Immature natural killer cell (primary cell): ENCODE measurements around the gene PSMD3. TPM values are rescaled to one million over a fixed set of nuclear protein-coding genes. Genes with fewer than 3 reads are reported as not detected.
A peak's percentile ranks its signal among the peaks of the same experiment; 100 is the strongest.
"Not testable (repeated sequence)": the region's sequence is repeated elsewhere in the genome, so short reads cannot be mapped to it uniquely, and the experiment has no call there.

ENCODE experiments used
- DNase-seq, 3 donors: peaks; one replicate each; pipeline ENCODE4 v3.0.0; 2022; ENCODE audit warnings: mixed read lengths in 1 of 3
- H3K27ac Mint-ChIP-seq, 6 donors: one replicate each; pipeline ENCODE4 v1.8.0; 2020; ENCODE audit warnings: mixed read lengths in 6 of 6, mild to moderate bottlenecking in 5 of 6, inconsistent platforms in 4 of 6, moderate library complexity in 3 of 6
- H3K27me3 Mint-ChIP-seq, 3 donors: one replicate each; pipeline ENCODE4 v1.8.0; 2020 to 2021; ENCODE audit warnings: low read depth in 3 of 3, mild to moderate bottlenecking in 3 of 3, mixed read lengths in 3 of 3, moderate library complexity in 3 of 3, inconsistent platforms in 1 of 3
- H3K36me3 Mint-ChIP-seq, 3 donors: one replicate each; pipeline ENCODE4 v1.8.0; 2020; ENCODE audit warnings: mixed read lengths in 3 of 3, inconsistent platforms in 2 of 3, mild to moderate bottlenecking in 2 of 3
- H3K4me1 Mint-ChIP-seq, 2 donors: one replicate each; pipeline ENCODE4 v1.8.0; 2020; ENCODE audit warnings: inconsistent platforms in 2 of 2, mild to moderate bottlenecking in 2 of 2, mixed read lengths in 2 of 2, moderate library complexity in 1 of 2
- H3K4me3 Mint-ChIP-seq, 5 donors: one replicate each; pipeline ENCODE4 v1.8.0; 2020; ENCODE audit warnings: mild to moderate bottlenecking in 5 of 5, mixed read lengths in 5 of 5, inconsistent platforms in 3 of 5, moderate library complexity in 3 of 5
- H3K9me3 Mint-ChIP-seq, 6 donors: one replicate each; pipeline ENCODE4 v1.8.0; 2020; ENCODE audit warnings: mild to moderate bottlenecking in 6 of 6, mixed read lengths in 6 of 6, inconsistent platforms in 4 of 6, moderate library complexity in 3 of 6
- polyA plus RNA-seq, 3 donors: library from polyadenylated mRNA; unstranded; fragments of 300-500 nt; fragmentation: Illumina TruSeq; gene quantifications; one replicate each; pipeline ENCODE4 v1.2.3, GENCODE V29; 2021

PSMD3 gene
- 10 to 100 TPM; 47.0 to 59.1 (median 47.7) TPM for polyA plus RNA-seq

GRCh38 chr17:39980351-39981206 is at the start of gene PSMD3:
Gene PSMD3 (plus strand): TSS chr17:39980807. CDS start chr17:39980971, 164 bp downstream.
- Mint-ChIP-seq H3K9me3 (no peaks in the 10 kb centered on the region), H3K27ac (peak within 1 kb of the TSS; percentile 91 to 97 (median 94)), H3K4me1 (peaks cover 44 to 49% of the 10 kb centered on the region in 2 donors)

GRCh38 chr17:39933912-39934311 is 46.7 kb upstream of the PSMD3 start:
- peaks cover 0 to 2% (median 0%) of the 10 kb centered on the region in 3 donors for H3K27me3 Mint-ChIP-seq
- no peaks in the 10 kb centered on the region for H3K36me3 Mint-ChIP-seq

More at GRCh38 chr17:39980351-39981206, at the start of gene PSMD3:
- peaks cover 3 to 12% (median 8%) of the 10 kb centered on the region in 3 donors for H3K27me3 Mint-ChIP-seq
- DNase-seq = peak; percentile 99
- H3K4me3 Mint-ChIP-seq = peak within 1 kb of the TSS; percentile 92 to 98 (median 93)
- H3K36me3 Mint-ChIP-seq = peaks cover 3 to 9% (median 4%) of the 10 kb centered on the region in 3 donors

GRCh38 chr17:39934324-39934723 is 46.3 kb upstream of the PSMD3 start:
- H3K9me3 Mint-ChIP-seq = no peaks in the 10 kb centered on the region
- no peak overlapping the region for H3K27ac Mint-ChIP-seq
- H3K4me1 Mint-ChIP-seq = no peaks in the 10 kb centered on the region
- peaks cover 0 to 2% (median 0%) of the 10 kb centered on the region in 3 donors for H3K27me3 Mint-ChIP-seq
- no peak overlapping the region for H3K4me3 Mint-ChIP-seq
- no peak for DNase-seq
- no peaks in the 10 kb centered on the region for H3K36me3 Mint-ChIP-seq

More at GRCh38 chr17:39933912-39934311, 46.7 kb upstream of the PSMD3 start:
- no peak overlapping the region for H3K27ac Mint-ChIP-seq
- no peaks in the 10 kb centered on the region for H3K4me1 Mint-ChIP-seq
- DNase-seq = no peak
- H3K9me3 Mint-ChIP-seq = no peaks in the 10 kb centered on the region
- no peak overlapping the region for H3K4me3 Mint-ChIP-seq

GRCh38 chr17:39935909-39936308 is 44.7 kb upstream of the PSMD3 start:
- H3K36me3 Mint-ChIP-seq = no peaks in the 10 kb centered on the region
- peaks cover 0 to 2% (median 0%) of the 10 kb centered on the region in 3 donors for H3K27me3 Mint-ChIP-seq
- no peak overlapping the region for H3K27ac Mint-ChIP-seq
- DNase-seq = no peak
- no peak overlapping the region for H3K4me3 Mint-ChIP-seq
- no peaks in the 10 kb centered on the region for H3K4me1 Mint-ChIP-seq
- no peaks in the 10 kb centered on the region for H3K9me3 Mint-ChIP-seq

- Mint-ChIP-seq H3K27ac (no peak overlapping the region), H3K27me3 (peaks cover 0 to 2% (median 0%) of the 10 kb centered on the region in 3 donors), H3K36me3 (no peaks in the 10 kb centered on the region), H3K4me3 (no peak overlapping the region), H3K4me1 (no peaks in the 10 kb centered on the region), H3K9me3 (no peaks in the 10 kb centered on the region)
- DNase-seq = no peak
Measured at GRCh38 chr17:39937447-39937846, 43.2 kb upstream of the PSMD3 start.

- no peak for DNase-seq
- no peak overlapping the region for H3K4me3 Mint-ChIP-seq
- H3K27ac Mint-ChIP-seq = no peak overlapping the region
- no peaks in the 10 kb centered on the region for H3K9me3 Mint-ChIP-seq
- peaks cover 0 to 3% (median 0%) of the 10 kb centered on the region in 3 donors for H3K27me3 Mint-ChIP-seq
- no peaks in the 10 kb centered on the region for H3K36me3 Mint-ChIP-seq
- H3K4me1 Mint-ChIP-seq = no peaks in the 10 kb centered on the region
Measured at GRCh38 chr17:39938140-39938869, 42.3 kb upstream of the PSMD3 start.

GRCh38 chr17:39939106-39939505 is 41.5 kb upstream of the PSMD3 start:
- peaks cover 0 to 3% (median 0%) of the 10 kb centered on the region in 3 donors for H3K27me3 Mint-ChIP-seq
- H3K9me3 Mint-ChIP-seq = no peaks in the 10 kb centered on the region
- H3K36me3 Mint-ChIP-seq = no peaks in the 10 kb centered on the region
- H3K27ac Mint-ChIP-seq = no peak overlapping the region
- H3K4me1 Mint-ChIP-seq = no peaks in the 10 kb centered on the region
- no peak overlapping the region for H3K4me3 Mint-ChIP-seq
- DNase-seq = no peak

- H3K4me1 Mint-ChIP-seq = no peaks in the 10 kb centered on the region
- H3K9me3 Mint-ChIP-seq = no peaks in the 10 kb centered on the region
- no peak overlapping the region for H3K27ac Mint-ChIP-seq
- no peaks in the 10 kb centered on the region for H3K36me3 Mint-ChIP-seq
- peaks cover 0 to 3% (median 0%) of the 10 kb centered on the region in 3 donors for H3K27me3 Mint-ChIP-seq
- no peak overlapping the region for H3K4me3 Mint-ChIP-seq
- no peak for DNase-seq
Measured at GRCh38 chr17:39939588-39940419, 40.8 kb upstream of the PSMD3 start.

- H3K27me3 Mint-ChIP-seq = peaks cover 0 to 1% (median 0%) of the 10 kb centered on the region in 3 donors
- no peaks in the 10 kb centered on the region for H3K36me3 Mint-ChIP-seq
- no peak overlapping the region for H3K4me3 Mint-ChIP-seq
- no peaks in the 10 kb centered on the region for H3K9me3 Mint-ChIP-seq
- H3K4me1 Mint-ChIP-seq = no peaks in the 10 kb centered on the region
- no peak for DNase-seq
- no peak overlapping the region for H3K27ac Mint-ChIP-seq
Measured at GRCh38 chr17:39943702-39944392, 36.8 kb upstream of the PSMD3 start.

- Mint-ChIP-seq H3K4me1 (no peaks in the 10 kb centered on the region), H3K9me3 (no peaks in the 10 kb centered on the region), H3K4me3 (no peak overlapping the region), H3K27ac (no peak overlapping the region), H3K36me3 (no peaks in the 10 kb centered on the region), H3K27me3 (peaks cover 0 to 1% (median 0%) of the 10 kb centered on the region in 3 donors)
- DNase-seq = no peak
Measured at GRCh38 chr17:39944393-39944711, 36.3 kb upstream of the PSMD3 start.

GRCh38 chr17:39946551-39947330 is 33.9 kb upstream of the PSMD3 start:
- Mint-ChIP-seq H3K27ac (no peak overlapping the region), H3K27me3 (peaks cover 0 to 1% (median 0%) of the 10 kb centered on the region in 3 donors), H3K36me3 (no peaks in the 10 kb centered on the region), H3K9me3 (no peaks in the 10 kb centered on the region), H3K4me1 (peaks cover 0 to 2% of the 10 kb centered on the region in 2 donors), H3K4me3 (no peak overlapping the region)
- no peak for DNase-seq

GRCh38 chr17:39948489-39948828 is 32.1 kb upstream of the PSMD3 start:
- not testable (repeated sequence) for H3K36me3 Mint-ChIP-seq, H3K27ac Mint-ChIP-seq, H3K27me3 Mint-ChIP-seq, DNase-seq, H3K4me3 Mint-ChIP-seq, H3K9me3 Mint-ChIP-seq
- H3K4me1 Mint-ChIP-seq = peaks cover 9 to 10% of the 10 kb centered on the region in 2 donors
